Measurements from ENCODE around the gene CNNM2.
A peak's percentile ranks its signal among the peaks of the same experiment; 100 is the strongest.

The CNNM2 gene

DNA sequence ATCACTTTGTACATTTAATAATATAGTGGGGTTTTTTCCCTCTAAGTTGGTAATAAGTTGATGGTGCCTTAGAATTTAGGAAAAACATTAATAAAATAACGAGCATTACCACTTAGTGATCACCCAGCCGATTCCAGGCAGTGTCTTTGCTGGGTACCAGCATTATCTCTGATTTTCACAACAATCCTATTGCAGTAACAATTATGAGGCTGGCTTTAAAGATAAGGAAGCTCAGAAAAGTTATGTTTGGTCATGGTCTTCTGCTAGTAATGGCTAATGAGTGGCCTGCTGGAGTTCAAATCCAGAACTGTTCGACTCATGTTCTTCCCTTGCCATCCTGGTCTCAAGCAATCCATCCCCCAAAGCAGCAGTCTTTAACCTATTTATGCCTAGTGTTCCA, 127.9 kb downstream of the CNNM2 start:
- Histone ChIP-seq H3K27ac (ENCODE audit: low read depth, low read length) (no peak overlapping the region), H3K9ac (ENCODE audit: low read length) (no peak overlapping the region), H3K27me3 (ENCODE audit: control insufficient read depth in 1 of 2, insufficient read depth in 2 of 2, low read length in 2 of 2) (no peaks in the 10 kb centered on the region), H3K4me1 (ENCODE audit: insufficient read depth, low read length) (peaks cover 12% of the 10 kb centered on the region), H3K4me3 (ENCODE audit: low read depth in 1 of 2, low read length in 2 of 2) (no peak overlapping the region), H3K36me3 (ENCODE audit: insufficient read depth, low read length) (no peaks in the 10 kb centered on the region), H3K9me3 (ENCODE audit: low read length) (no peaks in the 10 kb centered on the region)

DNA sequence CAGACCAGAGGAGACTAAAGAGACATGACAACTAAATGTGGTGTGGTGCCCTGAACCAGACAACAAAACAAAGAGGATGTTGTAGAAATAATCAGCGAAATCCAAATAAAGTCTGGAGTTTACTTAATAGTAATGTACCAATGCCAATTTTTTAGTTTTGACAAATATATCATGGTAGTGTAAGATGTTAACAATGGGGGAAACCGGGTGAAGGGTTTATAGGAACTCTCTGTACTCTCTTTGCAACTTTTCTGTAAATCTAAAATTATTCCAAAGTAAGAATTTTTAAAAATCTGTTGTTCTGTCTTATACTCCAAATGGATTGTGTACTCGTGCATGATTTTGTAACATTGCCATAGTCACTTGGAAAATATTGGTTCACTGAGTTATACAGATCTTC, 129.3 kb downstream of the CNNM2 start:
- peaks cover 12% of the 10 kb centered on the region for H3K4me1 ChIP-seq (ENCODE audit: insufficient read depth, low read length)
- no peak overlapping the region for H3K27ac ChIP-seq (ENCODE audit: low read depth, low read length)
- no peaks in the 10 kb centered on the region for H3K9me3 ChIP-seq (ENCODE audit: low read length)
- H3K4me3 ChIP-seq (ENCODE audit: low read depth in 1 of 2, low read length in 2 of 2) = no peak overlapping the region
- H3K36me3 ChIP-seq (ENCODE audit: insufficient read depth, low read length) = no peaks in the 10 kb centered on the region
- no peaks in the 10 kb centered on the region for H3K27me3 ChIP-seq (ENCODE audit: control insufficient read depth in 1 of 2, insufficient read depth in 2 of 2, low read length in 2 of 2)
- H3K9ac ChIP-seq (ENCODE audit: low read length) = no peak overlapping the region

DNA sequence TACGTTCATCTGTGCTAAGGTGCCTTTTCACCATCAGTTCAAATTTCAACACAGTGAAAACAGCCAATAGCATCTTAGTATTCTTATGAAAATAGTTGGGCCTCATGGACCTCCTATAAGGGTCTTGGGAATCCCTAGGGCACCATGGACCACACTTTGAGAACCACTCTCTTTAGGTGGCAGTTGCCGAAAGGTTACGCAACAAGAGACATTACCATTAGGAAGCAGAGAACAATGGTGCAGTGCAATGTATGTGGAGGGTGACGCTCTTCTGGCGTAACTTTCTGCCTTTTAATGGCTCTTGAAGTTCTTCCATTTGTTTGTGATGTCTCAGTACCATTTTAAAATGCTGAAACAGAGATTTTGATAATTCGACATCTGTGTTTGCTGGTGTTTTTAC, 131.1 kb downstream of the CNNM2 start:
- H3K27ac ChIP-seq (ENCODE audit: low read depth, low read length) = no peak overlapping the region
- H3K4me1 ChIP-seq (ENCODE audit: insufficient read depth, low read length) = peaks cover 12% of the 10 kb centered on the region
- no peaks in the 10 kb centered on the region for H3K27me3 ChIP-seq (ENCODE audit: control insufficient read depth in 1 of 2, insufficient read depth in 2 of 2, low read length in 2 of 2)
- H3K9me3 ChIP-seq (ENCODE audit: low read length) = no peaks in the 10 kb centered on the region
- H3K9ac ChIP-seq (ENCODE audit: low read length) = no peak overlapping the region
- H3K36me3 ChIP-seq (ENCODE audit: insufficient read depth, low read length) = no peaks in the 10 kb centered on the region
- H3K4me3 ChIP-seq (ENCODE audit: low read depth in 1 of 2, low read length in 2 of 2) = no peak overlapping the region

DNA sequence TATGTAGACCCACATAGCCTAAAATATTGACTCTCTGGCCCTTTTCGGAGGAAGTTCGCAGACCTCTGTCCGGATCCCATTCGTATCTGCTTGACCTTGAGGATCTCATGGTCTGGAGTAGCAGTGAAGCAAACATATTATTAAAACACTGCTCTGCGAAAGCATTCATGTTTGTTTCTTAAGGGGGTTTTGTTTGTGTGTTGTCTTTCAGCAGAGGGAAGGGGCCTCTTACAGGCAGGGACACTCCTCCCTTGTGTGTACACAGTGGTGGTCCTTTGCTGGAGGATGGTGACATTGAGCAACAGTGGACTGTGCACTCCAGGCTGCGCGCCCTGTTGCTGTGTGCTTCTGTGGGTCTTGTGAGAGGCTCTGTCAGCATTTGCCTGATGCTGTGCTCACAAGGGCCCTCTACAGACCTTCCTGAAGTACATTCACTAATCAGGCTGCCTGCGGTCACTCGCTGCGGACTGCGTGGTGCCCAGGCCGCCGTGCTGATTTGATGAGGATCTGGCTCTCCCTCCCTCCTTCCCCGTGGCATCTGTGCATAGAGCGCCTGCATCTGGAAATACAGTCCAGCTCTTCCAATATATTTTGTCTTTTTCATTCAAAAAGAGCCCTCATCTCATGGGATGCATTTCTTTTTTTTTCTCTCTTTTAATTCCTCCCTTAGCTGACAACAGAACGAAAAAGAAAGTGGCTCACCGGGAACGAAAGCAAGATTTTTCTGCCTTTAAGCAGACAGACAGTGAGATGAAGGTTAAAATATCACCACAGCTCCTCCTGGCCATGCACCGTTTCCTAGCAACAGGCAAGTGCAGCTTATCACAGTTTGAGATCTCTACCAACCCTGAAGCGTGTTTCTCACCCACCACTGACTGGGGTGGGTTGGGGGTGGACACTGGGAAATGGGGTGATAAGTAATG, 135.8 kb downstream of the CNNM2 start:
- Histone ChIP-seq H3K4me3 (ENCODE audit: low read depth in 1 of 2, low read length in 2 of 2) (peak overlapping the region in 1 of 2 donors; percentile 28), H3K27me3 (ENCODE audit: control insufficient read depth in 1 of 2, insufficient read depth in 2 of 2, low read length in 2 of 2) (no peaks in the 10 kb centered on the region), H3K27ac (ENCODE audit: low read depth, low read length) (no peak overlapping the region), H3K9me3 (ENCODE audit: low read length) (no peaks in the 10 kb centered on the region), H3K36me3 (ENCODE audit: insufficient read depth, low read length) (no peaks in the 10 kb centered on the region), H3K4me1 (ENCODE audit: insufficient read depth, low read length) (peaks cover 4% of the 10 kb centered on the region), H3K9ac (ENCODE audit: low read length) (no peak overlapping the region)

DNA sequence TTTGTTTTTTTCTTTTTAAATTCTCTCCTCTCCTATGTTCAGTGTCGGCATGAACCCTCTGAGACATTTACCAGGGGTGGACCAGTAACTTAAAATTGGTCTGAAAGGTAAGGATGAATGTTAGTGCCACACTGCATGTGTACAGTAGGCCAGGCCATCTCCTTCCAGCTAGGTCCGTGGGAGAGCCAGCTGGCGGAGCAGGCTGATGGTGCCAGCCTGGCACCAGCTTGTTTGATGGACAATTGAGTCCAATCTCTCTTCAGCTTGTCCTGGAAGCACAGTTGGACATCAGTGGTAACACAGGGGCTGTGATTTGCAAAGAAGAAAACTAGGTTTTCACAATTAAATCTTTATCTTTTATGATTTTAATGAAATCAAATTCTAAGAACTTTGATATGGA, 136.5 kb downstream of the CNNM2 start:
- Histone ChIP-seq H3K9ac (ENCODE audit: low read length) (no peak overlapping the region), H3K9me3 (ENCODE audit: low read length) (no peaks in the 10 kb centered on the region)

DNA sequence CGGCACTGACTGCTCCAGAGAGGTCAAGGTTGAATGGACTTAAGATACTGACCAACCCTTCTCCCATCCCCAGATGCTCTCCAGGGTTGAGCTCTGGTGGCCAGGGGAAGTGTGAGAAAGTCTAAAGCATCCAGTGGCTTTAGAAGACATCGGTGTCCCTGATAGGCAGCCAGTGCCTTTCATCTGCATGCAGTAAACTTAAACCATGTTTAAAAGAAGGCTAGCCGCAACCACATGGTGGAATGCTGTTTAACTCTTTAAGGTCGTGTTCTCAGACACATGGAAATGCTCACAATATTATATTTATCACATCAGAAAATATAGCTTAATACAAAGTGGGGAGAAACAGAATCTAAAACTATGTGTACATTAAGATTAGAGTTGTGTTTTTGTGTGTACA, 137.0 kb downstream of the CNNM2 start:
- Histone ChIP-seq H3K4me1 (ENCODE audit: insufficient read depth, low read length) (peaks cover 4% of the 10 kb centered on the region), H3K27me3 (ENCODE audit: control insufficient read depth in 1 of 2, insufficient read depth in 2 of 2, low read length in 2 of 2) (no peaks in the 10 kb centered on the region), H3K36me3 (ENCODE audit: insufficient read depth, low read length) (no peaks in the 10 kb centered on the region), H3K4me3 (ENCODE audit: low read depth in 1 of 2, low read length in 2 of 2) (no peak overlapping the region), H3K9me3 (ENCODE audit: low read length) (no peaks in the 10 kb centered on the region), H3K9ac (ENCODE audit: low read length) (no peak overlapping the region), H3K27ac (ENCODE audit: low read depth, low read length) (no peak overlapping the region)

More for the DNA sequence above, 136.5 kb downstream of the CNNM2 start:
- H3K4me3 ChIP-seq (ENCODE audit: low read depth in 1 of 2, low read length in 2 of 2) = peak overlapping the region in 1 of 2 donors; percentile 28
- H3K4me1 ChIP-seq (ENCODE audit: insufficient read depth, low read length) = peaks cover 4% of the 10 kb centered on the region
- H3K27me3 ChIP-seq (ENCODE audit: control insufficient read depth in 1 of 2, insufficient read depth in 2 of 2, low read length in 2 of 2) = no peaks in the 10 kb centered on the region
- no peak overlapping the region for H3K27ac ChIP-seq (ENCODE audit: low read depth, low read length)
- no peaks in the 10 kb centered on the region for H3K36me3 ChIP-seq (ENCODE audit: insufficient read depth, low read length)

DNA sequence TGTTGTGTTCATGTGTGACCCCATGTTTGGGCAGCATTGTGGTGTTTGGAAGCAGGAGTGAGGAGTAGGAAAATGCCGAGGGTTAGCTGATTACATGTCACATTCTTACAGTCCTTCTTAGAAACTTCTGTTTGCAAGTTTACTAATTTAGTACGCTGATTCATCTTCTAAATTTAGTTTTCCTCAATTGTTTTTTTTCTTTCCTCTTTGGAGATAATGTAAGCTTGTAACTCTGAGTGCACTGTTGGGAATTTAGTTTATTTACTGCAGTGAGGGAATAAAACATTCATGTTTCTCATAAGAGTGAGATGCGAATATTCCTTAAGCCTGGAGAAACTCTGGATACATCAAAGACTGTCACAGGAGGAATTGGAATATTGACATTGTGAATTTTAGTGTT, 139.9 kb downstream of the CNNM2 start:
- H3K4me3 ChIP-seq (ENCODE audit: low read depth in 1 of 2, low read length in 2 of 2) = no peak overlapping the region
- no peaks in the 10 kb centered on the region for H3K27me3 ChIP-seq (ENCODE audit: control insufficient read depth in 1 of 2, insufficient read depth in 2 of 2, low read length in 2 of 2)
- no peaks in the 10 kb centered on the region for H3K9me3 ChIP-seq (ENCODE audit: low read length)
- peaks cover 4% of the 10 kb centered on the region for H3K4me1 ChIP-seq (ENCODE audit: insufficient read depth, low read length)
- H3K9ac ChIP-seq (ENCODE audit: low read length) = no peak overlapping the region
- no peaks in the 10 kb centered on the region for H3K36me3 ChIP-seq (ENCODE audit: insufficient read depth, low read length)
- H3K27ac ChIP-seq (ENCODE audit: low read depth, low read length) = no peak overlapping the region

DNA sequence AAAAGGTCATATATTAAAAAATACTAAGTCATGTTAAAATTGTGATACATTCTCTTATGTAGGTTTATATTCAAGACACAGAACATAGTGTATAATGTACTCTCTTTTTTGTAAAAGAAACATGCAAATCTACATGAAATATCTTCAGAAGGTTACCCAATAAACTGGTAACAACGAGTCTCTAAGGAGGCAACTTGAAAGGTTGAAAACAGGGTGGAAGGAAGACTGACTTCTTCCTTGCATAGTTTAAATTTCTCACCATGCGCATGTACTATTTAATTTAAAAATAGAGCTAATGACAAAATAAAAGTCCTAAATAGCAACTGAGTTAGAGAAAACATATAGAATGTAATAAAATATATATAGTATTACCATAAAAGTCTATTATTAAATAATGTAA, 142.5 kb downstream of the CNNM2 start:
- Histone ChIP-seq H3K27me3 (ENCODE audit: control insufficient read depth in 1 of 2, insufficient read depth in 2 of 2, low read length in 2 of 2) (no peaks in the 10 kb centered on the region), H3K4me3 (ENCODE audit: low read depth in 1 of 2, low read length in 2 of 2) (no peak overlapping the region)

DNA sequence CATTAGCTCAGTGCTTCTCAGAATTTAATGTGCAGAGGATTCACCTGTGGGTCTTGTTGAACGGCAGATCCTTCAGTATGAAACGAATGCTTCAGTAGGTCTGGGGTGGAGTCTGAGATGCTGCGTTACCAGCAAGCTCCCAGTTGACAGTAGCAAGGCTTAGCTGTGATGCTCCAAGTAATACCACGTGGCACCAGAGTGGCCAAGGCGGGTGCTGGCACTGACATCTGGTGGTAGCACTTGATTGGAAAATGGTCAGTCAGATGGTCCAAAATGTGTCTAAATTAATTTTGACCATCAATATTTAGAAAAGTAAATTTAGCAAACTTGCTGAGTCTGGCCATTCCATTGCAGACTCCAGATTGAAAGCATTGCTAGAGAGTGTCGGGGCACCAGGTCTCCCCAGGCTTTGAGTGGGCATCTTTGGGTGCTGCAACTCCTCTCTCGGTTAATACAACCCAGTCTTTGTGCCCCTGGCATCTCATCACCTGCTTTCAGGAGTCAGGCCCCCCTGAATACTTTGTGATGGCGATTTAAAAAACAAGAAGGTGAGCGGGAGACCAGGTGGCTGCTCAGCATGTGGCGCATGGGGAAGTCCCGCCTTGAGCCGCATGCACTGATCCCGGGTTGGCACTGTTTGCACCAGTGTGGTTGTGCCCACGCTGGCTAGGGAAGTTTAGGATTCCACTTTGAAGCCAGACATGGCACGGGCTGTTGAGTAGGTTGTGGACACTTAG, 144.9 kb downstream of the CNNM2 start:
- Histone ChIP-seq H3K27ac (ENCODE audit: low read depth, low read length) (no peak overlapping the region), H3K4me1 (ENCODE audit: insufficient read depth, low read length) (no peaks in the 10 kb centered on the region), H3K9ac (ENCODE audit: low read length) (no peak overlapping the region), H3K36me3 (ENCODE audit: insufficient read depth, low read length) (peaks cover 4% of the 10 kb centered on the region), H3K4me3 (ENCODE audit: low read depth in 1 of 2, low read length in 2 of 2) (no peak overlapping the region), H3K9me3 (ENCODE audit: low read length) (no peaks in the 10 kb centered on the region), H3K27me3 (ENCODE audit: control insufficient read depth in 1 of 2, insufficient read depth in 2 of 2, low read length in 2 of 2) (no peaks in the 10 kb centered on the region)

More for the DNA sequence above, 142.5 kb downstream of the CNNM2 start:
- Histone ChIP-seq H3K9me3 (ENCODE audit: low read length) (no peaks in the 10 kb centered on the region), H3K4me1 (ENCODE audit: insufficient read depth, low read length) (no peaks in the 10 kb centered on the region), H3K27ac (ENCODE audit: low read depth, low read length) (no peak overlapping the region), H3K36me3 (ENCODE audit: insufficient read depth, low read length) (peaks cover 3% of the 10 kb centered on the region), H3K9ac (ENCODE audit: low read length) (no peak overlapping the region)

DNA sequence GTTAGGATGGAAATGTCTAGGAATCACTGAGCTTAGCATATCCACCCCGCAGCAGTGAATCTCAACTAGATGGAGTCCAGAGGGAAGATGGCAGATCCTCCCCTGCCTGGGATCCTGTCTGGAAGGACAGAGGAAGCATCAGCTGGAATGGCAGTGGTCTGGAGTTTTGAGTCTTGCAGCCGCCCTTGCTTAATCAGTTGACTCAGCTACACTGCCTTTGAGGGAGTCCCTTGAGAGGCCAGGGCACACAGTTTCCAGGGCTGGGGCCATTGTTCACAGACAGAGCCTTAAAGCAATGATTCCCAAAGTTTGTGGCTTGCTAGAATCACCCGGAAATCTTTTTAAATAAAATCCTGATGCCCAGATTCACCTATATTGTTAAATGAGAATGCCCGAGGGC, 146.9 kb downstream of the CNNM2 start:
- H3K4me1 ChIP-seq (ENCODE audit: insufficient read depth, low read length) = peaks cover 1% of the 10 kb centered on the region
- H3K27ac ChIP-seq (ENCODE audit: low read depth, low read length) = no peak overlapping the region
- no peak overlapping the region for H3K4me3 ChIP-seq (ENCODE audit: low read depth in 1 of 2, low read length in 2 of 2)
- H3K9ac ChIP-seq (ENCODE audit: low read length) = no peak overlapping the region
- H3K27me3 ChIP-seq (ENCODE audit: control insufficient read depth in 1 of 2, insufficient read depth in 2 of 2, low read length in 2 of 2) = no peaks in the 10 kb centered on the region
- no peaks in the 10 kb centered on the region for H3K9me3 ChIP-seq (ENCODE audit: low read length)
- peaks cover 4% of the 10 kb centered on the region for H3K36me3 ChIP-seq (ENCODE audit: insufficient read depth, low read length)

DNA sequence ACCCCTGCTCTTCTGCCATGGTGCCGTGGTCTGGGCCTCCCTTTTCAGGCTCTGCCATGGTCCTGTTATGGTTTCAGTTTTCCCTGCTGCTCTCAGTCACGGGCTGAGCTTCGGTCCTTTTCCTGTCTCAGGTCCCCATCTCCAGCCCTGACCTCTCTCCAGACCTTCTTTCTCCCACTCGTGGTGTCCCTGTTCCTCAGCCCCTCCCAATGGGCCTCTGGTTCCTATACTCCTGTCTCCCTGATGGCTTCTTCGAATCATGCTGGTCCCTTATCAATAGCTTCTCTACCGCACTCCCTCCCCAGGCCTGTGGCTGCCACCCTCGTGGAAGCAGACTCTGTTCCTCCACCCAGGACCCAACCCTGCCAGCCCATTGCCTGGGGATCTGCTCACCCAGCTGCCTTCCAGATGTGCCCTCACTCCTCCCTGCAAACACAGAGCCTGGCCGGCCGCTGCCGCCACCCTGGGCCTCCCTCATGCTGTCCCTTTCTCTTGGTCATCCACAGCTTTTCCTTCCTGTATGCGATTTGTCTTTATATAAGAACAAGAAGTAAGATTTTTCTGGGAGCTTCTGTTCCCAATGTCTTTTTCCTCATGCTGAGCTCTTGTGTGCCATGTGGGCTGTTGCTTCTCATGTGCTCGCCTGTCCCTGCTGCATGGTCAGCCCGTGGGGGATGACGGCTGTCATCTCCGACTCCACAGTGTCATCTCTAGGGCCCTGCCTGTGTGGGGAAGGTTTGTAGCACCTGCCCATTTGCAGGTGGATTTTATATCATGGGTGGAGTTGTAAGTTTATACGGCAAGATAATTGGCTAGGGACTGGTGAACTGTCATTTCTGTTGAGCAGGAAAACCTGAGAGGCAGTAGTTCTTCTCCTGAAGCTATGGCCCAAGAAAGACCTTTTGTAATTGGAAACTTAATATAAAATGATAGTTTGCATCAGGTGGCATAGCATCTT, 148.3 kb downstream of the CNNM2 start:
- no peak overlapping the region for H3K9ac ChIP-seq (ENCODE audit: low read length)
- no peaks in the 10 kb centered on the region for H3K27me3 ChIP-seq (ENCODE audit: control insufficient read depth in 1 of 2, insufficient read depth in 2 of 2, low read length in 2 of 2)
- peaks cover 4% of the 10 kb centered on the region for H3K36me3 ChIP-seq (ENCODE audit: insufficient read depth, low read length)
- H3K4me3 ChIP-seq (ENCODE audit: low read depth in 1 of 2, low read length in 2 of 2) = no peak overlapping the region
- H3K4me1 ChIP-seq (ENCODE audit: insufficient read depth, low read length) = peaks cover 4% of the 10 kb centered on the region
- no peak overlapping the region for H3K27ac ChIP-seq (ENCODE audit: low read depth, low read length)
- H3K9me3 ChIP-seq (ENCODE audit: low read length) = no peaks in the 10 kb centered on the region

Measured in muscle layer of colon (tissue), 2 donors.